ENCODE data around the gene PRSS48.
"Not testable (repeated sequence)": the region's sequence is repeated elsewhere in the genome, so short reads cannot be mapped to it uniquely, and the experiment has no call there.

The PRSS48 gene

DNA sequence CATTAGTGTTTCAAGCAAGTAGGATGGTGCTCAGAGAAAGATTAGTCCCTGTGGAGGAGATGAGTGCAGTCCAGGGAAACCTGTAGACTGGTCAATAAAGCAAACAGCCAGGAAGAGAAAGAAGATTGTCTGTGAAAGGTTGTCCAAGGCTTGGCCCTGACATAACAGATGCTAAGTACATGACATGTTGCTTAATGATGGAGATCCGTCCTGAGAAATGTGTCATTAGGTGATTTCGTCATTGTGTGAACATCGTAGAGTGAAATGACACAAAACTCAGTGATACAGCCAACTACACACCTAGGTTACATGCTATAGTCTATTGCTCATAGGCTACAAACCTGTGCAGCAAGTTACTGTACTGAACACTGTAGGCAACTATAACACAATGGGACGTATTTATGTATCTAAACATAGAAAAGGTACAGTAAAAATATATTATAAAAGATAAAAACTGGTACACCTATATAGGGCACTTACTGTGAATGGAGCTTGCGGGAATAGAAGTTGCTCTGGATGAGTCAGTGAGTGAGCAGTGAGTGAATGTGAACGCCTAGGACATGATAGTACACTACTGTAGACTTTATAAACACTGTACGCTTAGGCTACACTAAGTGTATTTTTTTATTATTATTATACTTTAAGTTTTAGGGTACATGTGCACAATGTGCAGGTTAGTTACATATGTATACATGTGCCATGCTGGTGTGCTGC lies 9.0 kb upstream of the PRSS48 start:
- DNase-seq (ENCODE audit: low read depth in 1 of 2, low spot score in 1 of 2), result no peak
- in situ Hi-C loops (cut with HindIII; ENCODE audit: low pct_unique_long_range_greater_than_20kb, low sequenced_read_pairs), result no loop called here
- no peak for TF ChIP-seq JUND (IDR thresholded peaks at IDR 0.05; ENCODE audit: low read depth)

DNA sequence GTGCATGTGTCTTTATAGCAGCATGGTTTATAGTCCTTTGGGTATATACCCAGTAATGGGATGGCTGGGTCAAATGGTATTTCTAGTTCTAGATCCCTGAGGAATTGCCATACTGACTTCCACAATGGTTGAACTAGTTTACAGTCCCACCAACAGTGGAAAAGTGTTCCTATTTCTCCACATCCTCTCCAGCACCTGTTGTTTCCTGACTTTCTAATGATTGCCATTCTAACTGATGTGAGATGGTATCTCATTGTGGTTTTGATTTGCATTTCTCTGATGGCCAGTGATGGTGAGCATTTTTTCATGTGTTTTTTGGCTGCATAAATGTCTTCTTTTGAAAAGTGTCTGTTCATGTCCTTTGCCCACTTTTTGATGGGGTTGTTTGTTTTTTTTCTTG lies 8.1 kb upstream of the PRSS48 start:
- DNase-seq (ENCODE audit: low read depth in 1 of 2, low spot score in 1 of 2); in situ Hi-C loops (cut with HindIII; ENCODE audit: low pct_unique_long_range_greater_than_20kb, low sequenced_read_pairs): not testable (repeated sequence)

DNA sequence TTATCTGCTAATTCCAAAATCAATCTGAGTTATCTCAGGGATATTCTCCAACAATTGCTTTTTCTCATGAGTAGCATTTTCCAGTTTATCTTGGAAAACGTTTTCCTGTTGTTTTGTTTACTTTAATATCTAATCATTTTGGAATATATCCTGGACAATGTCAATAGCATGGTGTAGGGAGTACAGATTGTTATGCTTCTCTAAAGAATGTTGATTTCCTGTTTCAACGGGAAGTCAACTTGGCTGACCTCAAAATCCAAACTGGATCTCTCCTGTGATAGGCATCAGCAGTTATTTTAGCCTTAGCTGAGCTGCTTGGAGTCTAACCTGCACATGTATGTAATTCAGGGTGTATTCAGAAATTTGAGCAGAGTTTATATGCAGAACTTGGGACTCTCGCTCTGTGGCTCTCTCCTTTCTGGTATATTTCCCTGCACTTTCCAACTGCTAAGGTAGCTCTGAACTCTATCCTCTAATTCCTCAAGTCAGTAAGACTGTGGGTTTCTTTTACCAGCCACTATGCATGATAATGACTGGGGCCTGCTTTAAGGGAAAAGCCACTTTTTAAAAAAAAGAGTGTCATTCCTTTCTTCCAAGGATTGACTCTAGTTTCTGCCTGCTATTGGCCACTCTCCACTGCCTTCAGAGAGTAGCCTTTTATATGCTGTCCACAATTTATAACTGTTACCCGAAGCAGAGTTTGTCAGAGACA lies 7.7 kb downstream of the PRSS48 start:
- no peak for DNase-seq (ENCODE audit: low read depth in 1 of 2, low spot score in 1 of 2)
- in situ Hi-C loops (cut with HindIII; ENCODE audit: low pct_unique_long_range_greater_than_20kb, low sequenced_read_pairs), result no loop called here
- TF ChIP-seq JUND (IDR thresholded peaks at IDR 0.05; ENCODE audit: low read depth), result no peak

DNA sequence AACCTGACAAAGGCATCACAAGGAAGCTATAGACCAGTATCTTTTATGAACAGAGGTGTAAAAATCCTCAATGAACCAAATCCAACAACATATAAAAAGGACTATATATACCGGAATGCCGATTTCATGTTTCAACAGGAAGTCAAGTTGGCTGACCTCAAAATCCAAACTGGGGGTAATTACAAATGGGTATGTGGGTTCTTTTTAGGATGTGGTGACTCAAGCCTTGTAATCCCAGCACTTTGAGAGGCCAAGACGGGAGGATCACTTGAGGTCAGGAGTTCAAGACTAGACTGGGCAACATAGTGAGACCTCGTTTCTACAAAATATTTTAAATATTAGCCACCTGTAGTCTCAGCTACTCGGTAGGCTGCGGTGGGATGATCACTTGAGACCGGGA lies 10.4 kb downstream of the PRSS48 start:
- no peak for DNase-seq (ENCODE audit: low read depth in 1 of 2, low spot score in 1 of 2)
- in situ Hi-C loops (cut with HindIII; ENCODE audit: low pct_unique_long_range_greater_than_20kb, low sequenced_read_pairs), result no loop called here
- TF ChIP-seq JUND (IDR thresholded peaks at IDR 0.05; ENCODE audit: low read depth), result no peak

DNA sequence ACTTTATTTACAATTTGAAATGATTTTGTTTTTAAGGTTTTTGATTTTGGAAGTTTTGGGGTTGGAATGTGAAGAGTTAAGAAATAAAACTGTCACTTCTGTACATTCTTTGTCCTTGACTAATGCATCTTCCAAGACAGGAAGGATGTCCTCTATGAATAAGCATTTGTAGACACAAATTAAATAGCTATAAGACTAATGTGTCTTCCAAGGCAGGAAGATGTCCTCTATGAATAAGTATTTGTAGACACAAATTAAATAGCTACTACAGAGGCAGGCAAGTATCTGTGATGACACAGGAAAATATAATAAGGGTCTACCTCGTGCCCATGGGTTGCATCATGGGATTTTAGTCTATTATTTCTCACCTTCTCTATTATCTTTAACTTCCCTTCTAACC lies 14.5 kb downstream of the PRSS48 start:
- TF ChIP-seq JUND (IDR thresholded peaks at IDR 0.05; ENCODE audit: low read depth), result no peak
- in situ Hi-C loops (cut with HindIII; ENCODE audit: low pct_unique_long_range_greater_than_20kb, low sequenced_read_pairs), result no loop called here
- DNase-seq (ENCODE audit: low read depth in 1 of 2, low spot score in 1 of 2), result no peak

DNA sequence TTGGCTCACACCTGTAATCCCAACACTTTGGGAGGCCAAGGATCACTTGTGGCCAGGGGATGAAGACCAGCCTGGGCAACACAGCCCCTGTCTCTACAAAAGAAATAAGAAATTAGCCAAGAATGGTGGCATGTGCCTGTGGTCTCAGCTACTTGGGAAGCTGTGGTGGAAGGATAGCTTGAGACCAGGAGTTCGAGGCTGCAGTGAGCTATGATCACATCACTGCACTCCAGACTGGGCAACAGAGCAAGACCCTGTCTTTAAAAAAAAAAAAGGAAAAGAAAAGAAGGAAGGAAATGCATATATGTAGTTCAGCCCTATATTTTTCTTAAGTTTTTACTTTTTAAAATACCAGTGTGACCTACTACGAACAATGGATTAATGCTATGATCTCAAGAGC lies 15.1 kb downstream of the PRSS48 start:
- no peak for DNase-seq (ENCODE audit: low read depth in 1 of 2, low spot score in 1 of 2)
- TF ChIP-seq JUND (IDR thresholded peaks at IDR 0.05; ENCODE audit: low read depth), result no peak
- in situ Hi-C loops (cut with HindIII; ENCODE audit: low pct_unique_long_range_greater_than_20kb, low sequenced_read_pairs), result no loop called here

DNA sequence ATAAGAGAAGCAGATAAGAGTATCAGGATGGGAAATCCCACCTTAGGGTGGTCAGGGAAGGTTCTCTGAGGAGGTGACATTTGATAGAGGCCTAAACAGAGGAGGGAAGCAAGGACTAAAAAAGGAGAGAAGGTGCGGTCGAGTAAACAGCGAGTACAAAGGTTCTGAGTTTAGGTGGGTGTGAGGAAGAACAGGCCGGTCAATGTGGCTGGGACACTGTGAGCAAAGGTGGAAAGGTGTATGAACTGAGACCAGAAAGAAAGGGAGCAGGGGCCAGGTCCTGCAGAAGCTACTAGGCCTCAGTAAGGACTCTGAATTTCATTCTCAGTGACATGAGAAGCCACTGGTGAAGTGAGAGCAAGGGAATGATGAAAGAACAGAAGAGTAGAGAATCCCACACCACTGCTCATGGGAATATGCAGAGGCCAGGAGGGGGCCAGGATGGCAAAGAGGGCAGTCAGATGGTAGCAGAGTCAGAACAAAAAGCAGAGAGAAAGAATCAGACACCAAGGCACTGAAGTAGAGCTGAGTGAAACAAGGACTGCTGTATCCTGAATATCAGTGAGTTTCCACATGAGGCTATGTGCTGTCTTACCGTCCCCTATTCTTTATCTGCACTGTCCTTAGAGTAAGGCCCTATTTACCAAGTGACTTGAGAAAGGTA lies 18.0 kb downstream of the PRSS48 start:
- DNase-seq (ENCODE audit: low read depth in 1 of 2, low spot score in 1 of 2), result no peak
- TF ChIP-seq JUND (IDR thresholded peaks at IDR 0.05; ENCODE audit: low read depth), result no peak
- in situ Hi-C loops (cut with HindIII; ENCODE audit: low pct_unique_long_range_greater_than_20kb, low sequenced_read_pairs), result no loop called here

DNA sequence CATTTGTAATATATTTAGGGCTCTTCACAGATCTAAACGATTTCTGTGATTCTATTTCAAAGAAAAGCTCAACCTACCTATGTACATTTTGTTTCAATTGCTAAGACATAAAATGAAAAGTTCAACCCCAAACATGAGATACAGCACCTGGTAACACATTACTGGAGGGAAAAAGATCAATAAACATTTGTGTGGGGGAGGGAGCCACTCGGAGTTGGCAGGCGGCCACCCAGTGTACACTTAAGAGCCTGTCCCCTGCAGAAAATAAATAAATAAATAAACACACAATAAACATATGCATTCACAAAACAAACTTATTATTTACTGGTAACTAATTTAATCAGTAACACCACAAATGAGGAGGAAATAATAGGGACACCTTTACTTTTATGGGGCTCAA lies 19.3 kb downstream of the PRSS48 start:
- no peak for DNase-seq (ENCODE audit: low read depth in 1 of 2, low spot score in 1 of 2)
- TF ChIP-seq JUND (IDR thresholded peaks at IDR 0.05; ENCODE audit: low read depth), result no peak
- in situ Hi-C loops (cut with HindIII; ENCODE audit: low pct_unique_long_range_greater_than_20kb, low sequenced_read_pairs), result no loop called here

DNA sequence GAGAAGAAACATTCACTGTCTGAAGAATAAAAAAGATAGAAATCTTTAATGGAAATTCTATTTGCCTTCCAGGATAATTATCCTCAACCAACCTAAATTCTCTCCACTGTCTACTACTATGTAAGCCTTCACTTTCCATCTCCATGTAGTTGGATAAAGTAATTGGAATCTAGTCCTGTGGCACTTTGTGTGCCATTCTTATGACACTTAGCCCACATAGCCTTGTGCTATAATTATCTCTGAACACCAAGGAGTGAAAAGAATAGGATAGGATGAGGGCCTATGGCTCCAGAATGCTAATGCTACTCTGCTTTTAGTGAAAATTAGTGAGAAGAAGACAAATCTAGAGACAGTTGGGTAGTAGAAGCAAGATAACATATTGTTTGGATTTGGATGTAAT lies 20.2 kb downstream of the PRSS48 start:
- no peak for TF ChIP-seq JUND (IDR thresholded peaks at IDR 0.05; ENCODE audit: low read depth)
- no peak for DNase-seq (ENCODE audit: low read depth in 1 of 2, low spot score in 1 of 2)
- in situ Hi-C loops (cut with HindIII; ENCODE audit: low pct_unique_long_range_greater_than_20kb, low sequenced_read_pairs), result no loop called here

DNA sequence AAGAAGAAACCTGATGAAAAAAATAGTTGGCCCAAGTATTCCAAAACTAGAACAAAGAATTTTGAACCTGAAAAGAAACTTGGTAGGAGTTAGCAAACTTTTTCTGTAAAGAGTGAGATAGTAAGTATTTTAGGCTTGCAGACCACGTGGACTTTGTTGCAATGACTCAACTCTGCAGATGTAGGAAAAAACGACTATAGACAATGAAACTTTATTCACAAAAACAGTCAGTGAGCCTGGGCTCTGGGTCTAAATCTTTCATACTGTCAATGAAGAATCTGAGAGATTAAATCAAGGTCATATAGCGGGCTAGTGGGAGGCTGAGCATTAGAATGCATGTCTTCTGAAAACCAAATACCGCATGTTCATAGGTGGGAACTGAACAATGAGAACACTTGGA lies 25.5 kb downstream of the PRSS48 start:
- in situ Hi-C loops (cut with HindIII; ENCODE audit: low pct_unique_long_range_greater_than_20kb, low sequenced_read_pairs), result no loop called here
- TF ChIP-seq JUND (IDR thresholded peaks at IDR 0.05; ENCODE audit: low read depth), result no peak
- DNase-seq (ENCODE audit: low read depth in 1 of 2, low spot score in 1 of 2), result no peak

DNA sequence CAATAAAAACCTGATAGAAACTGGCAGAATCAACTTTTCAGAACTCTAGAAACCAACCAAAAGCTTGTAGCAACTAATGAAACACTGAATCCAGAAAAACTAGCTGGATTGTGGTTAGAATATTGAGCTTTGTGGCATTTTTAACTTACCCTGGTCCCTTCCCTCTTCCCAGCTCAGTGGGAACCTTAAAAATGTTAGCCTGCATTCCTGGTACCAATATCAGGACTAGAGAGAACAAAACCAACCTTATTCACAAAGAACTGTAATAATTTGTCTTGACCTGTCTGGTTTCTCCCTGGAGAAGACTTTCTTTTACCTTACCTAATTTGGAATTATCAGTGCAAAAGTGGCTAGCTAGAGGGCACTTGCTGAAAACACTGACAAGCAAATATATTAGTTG lies 27.3 kb downstream of the PRSS48 start:
- in situ Hi-C loops (cut with HindIII; ENCODE audit: low pct_unique_long_range_greater_than_20kb, low sequenced_read_pairs), result no loop called here
- DNase-seq (ENCODE audit: low read depth in 1 of 2, low spot score in 1 of 2), result no peak
- TF ChIP-seq JUND (IDR thresholded peaks at IDR 0.05; ENCODE audit: low read depth), result no peak

DNA sequence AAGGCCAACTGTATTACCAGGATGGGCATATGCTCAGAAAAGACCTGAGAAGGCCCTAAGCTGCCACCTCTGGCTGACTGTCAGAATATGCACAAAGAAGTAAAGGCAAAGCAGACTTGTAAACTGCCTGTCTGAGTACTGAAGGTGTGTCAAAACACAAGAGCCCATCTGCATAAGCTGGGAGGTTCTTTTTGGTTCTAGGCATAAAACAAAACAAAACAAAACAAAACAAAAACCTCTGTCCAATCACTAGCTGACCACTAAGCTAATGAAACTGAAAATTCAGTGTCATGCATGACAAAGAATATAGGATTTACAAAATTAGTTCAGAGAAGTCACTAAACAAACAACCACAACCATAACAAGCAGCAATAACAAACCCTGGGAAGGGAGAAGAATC lies 27.8 kb downstream of the PRSS48 start:
- TF ChIP-seq JUND (IDR thresholded peaks at IDR 0.05; ENCODE audit: low read depth), result no peak
- DNase-seq (ENCODE audit: low read depth in 1 of 2, low spot score in 1 of 2), result peak in 1 of 2 experiments; percentile 37
- in situ Hi-C loops (cut with HindIII; ENCODE audit: low pct_unique_long_range_greater_than_20kb, low sequenced_read_pairs), result no loop called here

DNA sequence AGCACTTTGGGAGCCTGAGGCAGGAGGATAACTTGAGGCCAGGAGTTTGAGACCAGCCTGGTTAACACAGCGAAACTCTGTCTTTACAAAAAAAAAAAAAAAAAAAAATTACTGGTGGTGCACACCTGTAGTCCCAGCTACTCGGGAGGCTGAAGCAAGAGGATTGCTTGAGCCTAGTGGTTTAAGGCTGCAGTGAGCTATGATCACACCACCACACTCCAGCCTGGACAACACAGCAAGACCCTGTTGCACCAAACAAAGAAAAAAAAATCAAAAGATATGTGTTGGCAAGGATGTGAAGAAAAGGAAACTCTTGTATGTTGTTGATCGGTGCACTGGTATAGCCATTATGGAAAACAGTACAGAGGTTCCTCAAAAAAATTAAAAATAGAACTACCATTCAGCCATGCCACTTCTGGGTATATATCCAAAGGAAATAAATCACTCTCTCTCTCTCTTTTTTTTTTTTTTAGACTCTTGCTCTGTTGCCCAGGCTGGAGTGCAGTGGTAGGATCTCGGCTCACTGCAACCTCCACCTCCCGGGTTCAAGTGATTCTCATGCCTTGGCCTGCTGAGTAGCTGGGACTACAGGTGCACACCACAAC lies 33.3 kb downstream of the PRSS48 start:
- TF ChIP-seq JUND (IDR thresholded peaks at IDR 0.05; ENCODE audit: low read depth), result no peak
- DNase-seq (ENCODE audit: low read depth in 1 of 2, low spot score in 1 of 2), result no peak
- in situ Hi-C loops (cut with HindIII; ENCODE audit: low pct_unique_long_range_greater_than_20kb, low sequenced_read_pairs), result no loop called here

Data from T47D (cell line).